HG02588 (cell line): ENCODE measurements around the gene CACNA1H.

Experiments used
- ATAC-seq: cut with Tn5 transposase; IDR thresholded peaks from one replicate; pipeline ENCODE4 v1.9.1; 2021; ENCODE audit warnings: mild to moderate bottlenecking, moderate library complexity; ENCODE audit not compliant: unreplicated experiment

Gene CACNA1H

DNA sequence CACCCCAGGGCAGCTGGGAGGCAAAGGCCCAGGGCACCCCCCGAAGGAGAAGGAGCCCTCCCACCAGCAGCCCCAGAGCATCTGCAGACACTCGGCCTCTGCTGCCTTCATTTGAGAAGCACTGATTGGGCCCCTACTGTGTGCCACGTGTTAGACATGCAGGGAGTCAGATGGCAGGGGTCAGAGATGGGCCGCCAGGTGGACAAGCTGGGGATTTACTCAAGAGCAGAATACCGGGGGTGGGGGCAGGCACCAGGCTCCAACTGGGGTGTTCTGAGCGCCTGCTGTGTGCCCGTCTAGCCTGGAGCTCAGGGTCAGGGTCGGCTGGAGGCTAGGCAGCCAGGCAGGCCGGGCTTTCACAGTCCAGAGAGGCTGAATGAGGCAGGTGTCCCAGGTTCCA lies 53.4 kb downstream of the CACNA1H start:
- no peak for ATAC-seq

DNA sequence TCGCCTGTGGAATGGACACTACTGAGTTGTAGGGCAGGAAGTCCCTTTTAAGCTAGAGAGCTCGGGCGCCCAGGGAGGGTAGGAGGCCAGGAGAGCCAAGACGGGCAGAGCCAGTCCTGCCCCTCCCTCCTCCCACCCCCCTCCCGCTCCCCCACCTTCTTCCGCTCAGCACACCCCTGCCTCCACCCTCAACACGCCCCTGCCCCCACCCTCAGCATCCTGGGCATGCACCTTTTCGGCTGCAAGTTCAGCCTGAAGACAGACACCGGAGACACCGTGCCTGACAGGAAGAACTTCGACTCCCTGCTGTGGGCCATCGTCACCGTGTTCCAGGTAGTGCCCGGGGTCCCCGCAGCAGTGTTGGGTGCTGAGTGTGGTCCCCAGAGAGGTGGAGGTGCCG lies 53.9 kb downstream of the CACNA1H start:
- ATAC-seq = no peak

DNA sequence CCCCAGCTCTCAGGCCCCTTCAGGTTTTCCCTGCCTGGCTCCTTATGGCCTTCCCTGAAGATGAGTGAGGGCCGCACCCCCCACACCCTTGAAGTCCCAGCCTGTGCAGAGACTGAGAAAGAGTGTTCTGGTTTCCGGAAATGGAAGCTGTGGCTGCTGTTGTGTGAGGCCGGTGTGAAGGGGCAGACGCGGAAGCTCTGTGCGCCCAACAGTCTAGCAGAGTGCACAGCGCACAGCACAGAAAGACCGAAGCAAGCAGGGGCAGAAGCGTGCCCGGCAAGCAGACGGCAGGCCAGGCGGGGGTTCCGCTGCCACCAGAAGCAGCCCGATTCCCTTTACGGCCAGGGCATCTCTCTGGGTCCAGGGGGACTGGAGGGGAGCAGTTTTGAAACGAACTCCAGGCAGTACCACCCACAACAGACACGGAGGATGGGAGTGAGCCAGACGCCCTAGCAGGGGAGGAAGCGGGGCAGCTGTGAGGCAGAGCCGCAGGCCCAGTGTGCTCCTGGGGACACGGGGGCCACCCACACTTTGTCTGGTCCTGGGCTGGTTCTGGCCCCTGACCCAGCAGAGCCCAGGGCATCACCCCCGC lies 55.4 kb downstream of the CACNA1H start:
- no peak for ATAC-seq

DNA sequence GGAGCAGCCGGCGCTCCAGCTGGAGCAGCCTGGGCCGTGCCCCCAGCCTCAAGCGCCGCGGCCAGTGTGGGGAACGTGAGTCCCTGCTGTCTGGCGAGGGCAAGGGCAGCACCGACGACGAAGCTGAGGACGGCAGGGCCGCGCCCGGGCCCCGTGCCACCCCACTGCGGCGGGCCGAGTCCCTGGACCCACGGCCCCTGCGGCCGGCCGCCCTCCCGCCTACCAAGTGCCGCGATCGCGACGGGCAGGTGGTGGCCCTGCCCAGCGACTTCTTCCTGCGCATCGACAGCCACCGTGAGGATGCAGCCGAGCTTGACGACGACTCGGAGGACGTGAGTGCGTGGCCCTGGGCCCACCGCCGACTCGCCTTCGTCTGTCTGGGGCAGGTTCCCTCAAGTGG lies 56.2 kb downstream of the CACNA1H start:
- no peak for ATAC-seq

DNA sequence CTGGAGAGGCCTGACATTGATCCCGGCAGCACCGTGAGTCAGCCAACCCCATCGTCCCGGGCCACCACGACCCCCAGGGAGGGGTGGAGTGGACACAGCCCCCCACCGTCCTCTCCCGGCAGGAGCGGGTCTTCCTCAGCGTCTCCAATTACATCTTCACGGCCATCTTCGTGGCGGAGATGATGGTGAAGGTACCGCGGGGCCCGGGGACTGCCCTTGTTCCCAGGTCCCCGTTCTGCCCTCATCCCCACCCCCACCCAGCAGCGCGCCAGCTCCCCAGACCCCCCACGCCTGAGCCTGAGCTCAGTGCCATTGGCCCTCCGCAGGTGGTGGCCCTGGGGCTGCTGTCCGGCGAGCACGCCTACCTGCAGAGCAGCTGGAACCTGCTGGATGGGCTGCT lies 57.6 kb downstream of the CACNA1H start:
- ATAC-seq = no peak

DNA sequence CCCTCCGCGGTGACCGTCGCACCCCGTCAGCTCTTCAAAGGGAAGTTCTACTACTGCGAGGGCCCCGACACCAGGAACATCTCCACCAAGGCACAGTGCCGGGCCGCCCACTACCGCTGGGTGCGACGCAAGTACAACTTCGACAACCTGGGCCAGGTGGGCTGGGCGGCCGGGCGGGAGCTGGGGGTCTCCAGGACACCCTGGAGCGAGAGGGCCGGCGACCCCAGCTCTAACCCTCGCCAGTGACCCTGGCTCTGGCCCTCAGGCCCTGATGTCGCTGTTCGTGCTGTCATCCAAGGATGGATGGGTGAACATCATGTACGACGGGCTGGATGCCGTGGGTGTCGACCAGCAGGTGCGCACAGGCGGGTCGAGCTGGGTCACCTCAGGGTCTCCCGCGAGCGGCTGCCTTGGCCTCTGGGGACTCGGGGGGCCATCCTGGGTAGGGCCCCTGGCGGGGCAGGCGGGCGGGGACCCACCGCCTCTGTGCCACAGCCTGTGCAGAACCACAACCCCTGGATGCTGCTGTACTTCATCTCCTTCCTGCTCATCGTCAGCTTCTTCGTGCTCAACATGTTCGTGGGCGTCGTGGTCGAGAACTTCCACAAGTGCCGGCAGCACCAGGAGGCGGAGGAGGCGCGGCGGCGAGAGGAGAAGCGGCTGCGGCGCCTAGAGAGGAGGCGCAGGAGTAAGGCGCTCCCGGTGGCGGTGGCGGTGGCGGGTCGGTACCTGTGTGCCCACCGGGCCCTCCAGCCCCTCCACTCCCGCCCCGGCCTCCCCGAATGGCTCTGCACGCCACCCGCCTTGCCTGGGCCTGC lies 58.8 kb downstream of the CACNA1H start:
- ATAC-seq = no peak

DNA sequence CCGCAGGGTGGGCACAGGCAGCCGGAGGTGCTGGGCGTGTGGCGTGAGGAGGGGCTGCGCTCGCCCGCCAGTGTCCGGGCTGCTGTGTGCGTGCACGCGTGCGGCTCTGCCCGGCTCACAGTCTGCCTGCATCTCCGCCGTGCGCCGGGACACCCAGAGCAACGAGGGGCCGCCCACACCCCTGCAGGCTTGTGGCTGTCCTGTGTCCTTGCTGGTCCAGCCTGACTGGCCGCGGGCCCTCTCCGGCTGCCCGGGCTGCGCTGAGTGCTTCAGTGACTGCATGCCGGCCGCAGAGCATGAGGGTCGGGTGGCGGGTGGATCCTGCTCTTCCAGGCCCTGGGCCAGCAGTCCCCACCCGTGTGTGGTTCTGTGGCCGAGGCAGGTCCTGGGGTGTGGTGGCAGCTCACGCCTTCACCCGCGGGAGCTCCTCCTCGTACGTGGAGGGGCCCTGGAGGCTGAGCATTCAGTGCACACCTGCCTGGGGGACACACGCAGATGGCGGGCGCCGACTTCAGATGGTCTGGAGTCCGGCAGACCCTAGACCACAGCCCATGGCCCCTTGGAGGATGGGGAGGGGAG lies 59.8 kb downstream of the CACNA1H start:
- ATAC-seq = no peak

DNA sequence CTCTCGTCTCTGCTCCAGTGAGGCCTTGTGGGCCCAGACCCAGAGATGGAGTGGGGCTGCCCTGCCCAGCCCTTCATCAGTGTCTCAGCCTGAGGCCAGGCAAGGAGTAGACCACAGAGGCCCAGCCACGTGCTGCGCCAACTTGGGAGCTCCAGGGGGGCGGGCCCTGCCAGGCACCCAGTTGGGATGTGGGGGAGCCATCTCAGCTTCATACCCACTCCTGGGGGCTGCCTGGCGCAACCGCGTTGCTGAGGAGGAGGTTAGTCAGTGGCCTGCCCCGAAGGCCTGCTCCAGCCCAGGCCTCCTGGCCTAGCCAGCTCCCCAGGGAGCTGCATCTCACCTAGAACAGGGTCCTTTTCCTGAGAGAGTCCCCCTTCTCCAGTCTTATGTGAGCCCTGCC lies 60.3 kb downstream of the CACNA1H start:
- ATAC-seq = no peak

DNA sequence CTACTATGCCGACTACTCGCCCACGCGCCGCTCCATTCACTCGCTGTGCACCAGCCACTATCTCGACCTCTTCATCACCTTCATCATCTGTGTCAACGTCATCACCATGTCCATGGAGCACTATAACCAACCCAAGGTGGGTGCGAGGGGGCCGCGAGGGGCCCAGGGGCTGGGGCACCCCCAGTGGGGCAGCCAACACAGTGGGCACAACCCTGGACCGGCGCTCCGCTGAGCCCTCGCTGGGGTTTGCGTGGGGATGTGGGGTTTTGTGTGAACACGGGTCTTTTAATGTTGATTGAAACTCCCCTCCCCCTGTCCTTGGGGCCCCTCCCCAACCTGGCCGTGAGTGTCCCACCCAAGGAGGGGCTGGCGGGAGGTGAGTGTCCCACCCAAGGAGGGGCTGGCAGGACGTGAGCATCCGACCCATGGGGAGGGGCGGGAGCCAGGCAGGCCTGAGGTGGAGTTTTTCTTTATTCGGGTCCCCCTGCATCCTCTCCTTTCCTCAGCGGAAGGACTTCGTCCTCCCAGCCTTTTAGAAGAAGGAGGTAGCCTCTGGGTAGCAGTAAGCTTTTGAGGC lies 61.0 kb downstream of the CACNA1H start:
- ATAC-seq = no peak

DNA sequence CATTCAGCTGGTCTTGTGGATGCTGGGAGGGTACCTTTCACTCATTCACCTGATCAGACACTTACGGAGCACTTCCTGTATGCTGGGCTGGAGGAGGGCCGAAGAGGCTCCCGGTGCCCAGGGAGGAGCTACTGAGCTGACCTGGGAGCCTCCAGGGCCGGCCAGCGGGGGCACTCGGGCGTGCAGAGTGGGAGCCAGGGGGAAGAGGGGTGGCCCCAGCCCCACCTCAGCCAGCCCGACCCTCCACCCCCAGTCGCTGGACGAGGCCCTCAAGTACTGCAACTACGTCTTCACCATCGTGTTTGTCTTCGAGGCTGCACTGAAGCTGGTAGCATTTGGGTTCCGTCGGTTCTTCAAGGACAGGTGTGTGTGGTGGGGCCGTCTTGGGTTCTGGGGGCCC lies 61.8 kb downstream of the CACNA1H start:
- no peak for ATAC-seq

DNA sequence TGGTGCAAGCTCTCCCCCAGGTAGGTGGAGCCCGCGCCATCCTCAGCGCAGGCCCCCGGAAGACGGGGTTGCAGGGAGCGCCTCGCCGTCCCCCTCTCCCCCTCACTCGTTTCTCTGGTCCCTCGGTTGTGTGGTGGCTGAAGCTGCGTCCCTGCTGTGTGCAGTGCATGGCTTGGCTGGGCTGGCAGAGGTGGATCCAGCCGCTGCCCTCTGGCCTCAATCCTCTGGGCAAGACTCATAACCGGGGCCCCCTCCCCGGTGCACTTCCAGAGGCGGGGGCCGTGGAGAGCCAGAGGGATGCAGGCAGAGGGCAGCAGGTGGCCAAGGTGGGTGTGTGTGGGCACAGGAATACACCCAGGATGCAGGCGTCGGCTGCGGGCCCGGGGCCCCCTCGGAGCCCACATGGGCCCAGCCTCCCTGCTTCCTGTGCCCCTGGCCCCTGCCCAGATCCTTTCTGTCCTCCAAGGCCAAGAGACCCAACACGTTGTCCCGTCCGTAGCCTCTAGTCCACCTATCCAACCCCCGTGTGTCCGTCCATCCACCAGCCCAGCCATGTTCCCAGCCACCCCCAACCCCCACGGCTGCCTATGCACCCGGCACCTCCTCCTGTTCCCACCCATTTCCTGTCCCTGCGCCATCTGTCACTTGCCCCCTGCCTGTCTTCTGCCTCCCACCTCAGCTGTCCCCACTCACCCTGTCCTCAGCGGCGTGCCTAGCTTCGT lies 62.8 kb downstream of the CACNA1H start:
- no peak for ATAC-seq

DNA sequence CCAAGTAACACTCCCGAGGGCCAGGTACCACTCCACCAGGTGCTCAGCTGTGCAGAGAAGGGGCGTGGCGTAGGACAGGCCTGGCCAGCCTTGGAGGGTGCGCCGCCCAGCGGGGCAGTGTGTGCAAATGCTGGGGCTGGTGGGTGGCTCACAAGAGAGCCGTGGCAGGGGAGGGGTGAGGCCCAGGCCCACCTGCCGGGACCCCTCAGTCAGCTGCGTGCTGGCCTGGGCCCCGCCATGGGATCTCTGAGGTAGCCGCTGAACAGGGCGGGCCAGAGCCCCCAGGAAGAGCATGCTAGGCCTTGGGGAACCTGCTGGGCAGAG lies 63.4 kb downstream of the CACNA1H start:
- no peak for ATAC-seq

DNA sequence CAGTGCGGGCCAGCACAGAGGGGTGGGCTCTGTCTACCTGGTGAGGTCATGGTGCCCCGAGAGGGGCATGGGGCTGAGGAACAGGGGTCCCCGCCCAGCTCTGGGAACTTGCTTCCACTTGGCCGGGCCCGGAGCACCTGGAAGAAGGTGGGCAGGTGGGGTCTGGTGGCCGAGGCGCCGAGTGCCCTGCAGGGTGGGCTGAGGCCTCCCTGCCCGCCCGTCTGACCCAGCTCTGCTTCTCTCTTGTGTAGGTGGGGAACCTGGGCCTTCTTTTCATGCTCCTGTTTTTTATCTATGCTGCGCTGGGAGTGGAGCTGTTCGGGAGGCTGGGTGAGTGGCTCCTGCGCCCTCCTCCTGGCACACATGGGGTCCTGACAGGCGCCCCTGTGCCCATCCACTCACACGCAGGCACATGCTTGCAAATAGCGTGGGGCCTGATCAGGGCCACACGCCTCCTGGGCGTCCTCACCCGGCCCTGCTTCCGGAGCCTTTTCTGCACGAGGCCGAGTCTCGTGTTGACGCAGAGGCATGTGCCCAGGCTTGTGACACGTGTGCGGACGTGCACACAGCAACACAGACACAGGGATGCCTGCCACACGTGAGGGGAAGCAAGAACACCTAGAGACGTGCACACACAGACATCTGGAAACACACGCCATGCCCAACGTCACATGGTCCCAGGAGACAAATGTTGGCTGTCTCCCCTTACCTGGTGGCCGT lies 63.9 kb downstream of the CACNA1H start:
- ATAC-seq = no peak

DNA sequence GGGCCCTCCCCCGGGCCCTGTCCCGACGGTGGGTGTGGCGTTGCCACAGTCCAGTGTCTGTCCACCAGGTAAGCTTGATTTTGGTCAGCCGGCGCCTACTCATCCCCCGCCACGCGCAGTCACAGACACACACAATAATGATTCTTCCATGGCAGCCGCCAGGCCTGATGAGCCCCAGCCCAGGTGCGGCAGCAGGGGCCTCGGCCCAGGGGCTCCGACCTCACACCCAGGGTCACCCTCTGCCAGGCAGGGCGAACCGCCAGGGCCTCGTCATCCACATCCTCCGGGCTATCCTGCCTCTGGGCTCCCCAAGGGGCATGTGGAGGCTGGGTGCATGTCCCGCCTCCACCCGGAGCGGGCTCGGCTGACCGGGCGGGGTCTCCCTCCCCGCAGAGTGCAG lies 64.6 kb downstream of the CACNA1H start:
- no peak for ATAC-seq

DNA sequence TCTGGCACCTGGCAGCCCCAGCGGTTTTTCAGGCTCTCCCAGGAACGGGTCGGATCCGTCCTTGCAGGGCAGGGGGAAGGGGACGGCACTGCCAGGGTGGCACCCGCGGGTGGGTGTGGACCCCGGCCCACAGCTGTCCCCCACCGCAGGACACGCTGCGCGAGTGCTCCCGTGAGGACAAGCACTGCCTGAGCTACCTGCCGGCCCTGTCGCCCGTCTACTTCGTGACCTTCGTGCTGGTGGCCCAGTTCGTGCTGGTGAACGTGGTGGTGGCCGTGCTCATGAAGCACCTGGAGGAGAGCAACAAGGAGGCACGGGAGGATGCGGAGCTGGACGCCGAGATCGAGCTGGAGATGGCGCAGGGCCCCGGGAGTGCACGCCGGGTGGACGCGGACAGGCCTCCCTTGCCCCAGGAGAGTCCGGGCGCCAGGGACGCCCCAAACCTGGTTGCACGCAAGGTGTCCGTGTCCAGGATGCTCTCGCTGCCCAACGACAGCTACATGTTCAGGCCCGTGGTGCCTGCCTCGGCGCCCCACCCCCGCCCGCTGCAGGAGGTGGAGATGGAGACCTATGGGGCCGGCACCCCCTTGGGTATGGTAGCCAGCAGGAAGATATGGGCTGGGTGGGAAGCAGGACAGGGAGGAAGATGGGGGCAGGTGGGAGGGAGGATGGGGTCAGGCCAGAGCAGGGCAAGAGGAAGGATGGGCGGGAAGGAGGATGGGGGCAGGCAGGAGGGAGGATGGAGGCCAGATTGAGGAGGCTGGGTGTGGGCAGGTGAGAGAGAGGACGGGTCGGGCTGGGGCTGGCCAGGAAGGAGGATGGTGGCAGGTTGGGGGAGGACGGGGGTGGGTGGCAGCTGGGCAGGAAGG lies 65.4 kb downstream of the CACNA1H start:
- no peak for ATAC-seq

DNA sequence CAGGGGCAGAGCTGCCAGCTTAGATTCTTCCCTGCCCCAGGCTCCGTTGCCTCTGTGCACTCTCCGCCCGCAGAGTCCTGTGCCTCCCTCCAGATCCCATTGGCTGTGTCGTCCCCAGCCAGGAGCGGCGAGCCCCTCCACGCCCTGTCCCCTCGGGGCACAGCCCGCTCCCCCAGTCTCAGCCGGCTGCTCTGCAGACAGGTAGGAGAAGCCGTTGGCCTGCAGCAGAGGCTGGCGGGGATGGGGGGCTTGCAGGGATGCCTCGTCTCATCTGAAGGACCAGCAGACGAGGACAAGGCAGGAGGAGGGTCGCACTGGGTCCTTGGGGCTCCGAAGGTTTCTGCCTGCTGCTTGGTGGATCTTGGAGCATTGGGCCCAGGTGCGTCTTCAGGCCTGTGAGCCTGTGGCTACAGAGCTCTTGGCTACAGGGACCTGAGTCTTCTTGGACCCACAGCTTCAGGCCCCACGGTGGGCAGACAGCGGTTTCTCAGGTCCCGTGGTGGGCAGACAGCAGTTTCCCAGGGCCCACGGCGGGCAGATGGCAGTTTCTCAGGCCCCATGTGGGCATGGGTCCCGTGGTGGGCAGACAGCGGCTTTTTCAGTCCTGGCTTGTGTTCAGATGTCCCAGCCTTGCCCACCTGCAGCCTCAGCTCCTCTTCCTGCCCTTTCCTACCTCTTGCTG lies 66.2 kb downstream of the CACNA1H start:
- ATAC-seq = no peak

DNA sequence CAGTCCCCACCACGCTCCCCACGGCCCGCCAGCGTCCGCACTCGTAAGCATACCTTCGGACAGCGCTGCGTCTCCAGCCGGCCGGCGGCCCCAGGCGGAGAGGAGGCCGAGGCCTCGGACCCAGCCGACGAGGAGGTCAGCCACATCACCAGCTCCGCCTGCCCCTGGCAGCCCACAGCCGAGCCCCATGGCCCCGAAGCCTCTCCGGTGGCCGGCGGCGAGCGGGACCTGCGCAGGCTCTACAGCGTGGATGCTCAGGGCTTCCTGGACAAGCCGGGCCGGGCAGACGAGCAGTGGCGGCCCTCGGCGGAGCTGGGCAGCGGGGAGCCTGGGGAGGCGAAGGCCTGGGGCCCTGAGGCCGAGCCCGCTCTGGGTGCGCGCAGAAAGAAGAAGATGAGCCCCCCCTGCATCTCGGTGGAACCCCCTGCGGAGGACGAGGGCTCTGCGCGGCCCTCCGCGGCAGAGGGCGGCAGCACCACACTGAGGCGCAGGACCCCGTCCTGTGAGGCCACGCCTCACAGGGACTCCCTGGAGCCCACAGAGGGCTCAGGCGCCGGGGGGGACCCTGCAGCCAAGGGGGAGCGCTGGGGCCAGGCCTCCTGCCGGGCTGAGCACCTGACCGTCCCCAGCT lies 67.3 kb downstream of the CACNA1H start:
- no peak for ATAC-seq

DNA sequence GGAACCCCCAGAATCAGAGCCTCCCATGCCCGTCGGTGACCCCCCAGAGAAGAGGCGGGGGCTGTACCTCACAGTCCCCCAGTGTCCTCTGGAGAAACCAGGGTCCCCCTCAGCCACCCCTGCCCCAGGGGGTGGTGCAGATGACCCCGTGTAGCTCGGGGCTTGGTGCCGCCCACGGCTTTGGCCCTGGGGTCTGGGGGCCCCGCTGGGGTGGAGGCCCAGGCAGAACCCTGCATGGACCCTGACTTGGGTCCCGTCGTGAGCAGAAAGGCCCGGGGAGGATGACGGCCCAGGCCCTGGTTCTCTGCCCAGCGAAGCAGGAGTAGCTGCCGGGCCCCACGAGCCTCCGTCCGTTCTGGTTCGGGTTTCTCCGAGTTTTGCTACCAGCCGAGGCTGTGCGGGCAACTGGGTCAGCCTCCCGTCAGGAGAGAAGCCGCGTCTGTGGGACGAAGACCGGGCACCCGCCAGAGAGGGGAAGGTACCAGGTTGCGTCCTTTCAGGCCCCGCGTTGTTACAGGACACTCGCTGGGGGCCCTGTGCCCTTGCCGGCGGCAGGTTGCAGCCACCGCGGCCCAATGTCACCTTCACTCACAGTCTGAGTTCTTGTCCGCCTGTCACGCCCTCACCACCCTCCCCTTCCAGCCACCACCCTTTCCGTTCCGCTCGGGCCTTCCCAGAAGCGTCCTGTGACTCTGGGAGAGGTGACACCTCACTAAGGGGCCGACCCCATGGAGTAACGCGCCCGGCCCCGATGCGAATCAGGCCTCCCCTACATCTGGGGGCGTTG lies 68.1 kb downstream of the CACNA1H start:
- no peak for ATAC-seq
